GM03348 (cell line): ENCODE measurements around the gene MICU2.

ENCODE experiments used
- DNase-seq: peaks from one replicate; pipeline ENCODE4 v3.0.0; 2012; ENCODE audit warnings: low spot score

MICU2 gene

GRCh38 chr13:21603531-21604448 is at the start of gene MICU2:
MICU2 (minus strand) TSS chr13:21604170; CDS start chr13:21604148, 22 bp downstream.
- peak; percentile 97 for DNase-seq

GRCh38 chr13:21641629-21642028 is 37.7 kb upstream of the MICU2 start:
- no peak for DNase-seq

- DNase-seq: no peak
Observed at GRCh38 chr13:21639561-21639960, 35.6 kb upstream of the MICU2 start.

GRCh38 chr13:21638319-21639282 is 34.6 kb upstream of the MICU2 start:
- DNase-seq: peak; percentile 59

- DNase-seq: peak; percentile 29
Observed at GRCh38 chr13:21637296-21637695, 33.3 kb upstream of the MICU2 start.

- DNase-seq: no peak
Observed at GRCh38 chr13:21636656-21637055, 32.7 kb upstream of the MICU2 start.

GRCh38 chr13:21632196-21632595 is 28.2 kb upstream of the MICU2 start:
- no peak for DNase-seq

GRCh38 chr13:21625366-21625765 is 21.4 kb upstream of the MICU2 start:
- DNase-seq: peak; percentile 77

GRCh38 chr13:21620861-21621260 is 16.9 kb upstream of the MICU2 start:
- DNase-seq: no peak

GRCh38 chr13:21619633-21620220 is 15.8 kb upstream of the MICU2 start:
- DNase-seq: no peak

- no peak for DNase-seq
Observed at GRCh38 chr13:21616880-21617279, 12.9 kb upstream of the MICU2 start.

GRCh38 chr13:21616205-21616866 is 12.4 kb upstream of the MICU2 start:
- no peak for DNase-seq

- DNase-seq: no peak
Observed at GRCh38 chr13:21615427-21615826, 11.5 kb upstream of the MICU2 start.

- DNase-seq: no peak
Observed at GRCh38 chr13:21613791-21614190, 9.8 kb upstream of the MICU2 start.

GRCh38 chr13:21611385-21611784 is 7.4 kb upstream of the MICU2 start:
- DNase-seq: no peak

GRCh38 chr13:21610687-21611086 is 6.7 kb upstream of the MICU2 start:
- DNase-seq: no peak

- no peak for DNase-seq
Observed at GRCh38 chr13:21608961-21609360, 5.0 kb upstream of the MICU2 start.

- no peak for DNase-seq
Observed at GRCh38 chr13:21606796-21607195, 2.8 kb upstream of the MICU2 start.

GRCh38 chr13:21606251-21606650 is 2.3 kb upstream of the MICU2 start:
- no peak for DNase-seq

- DNase-seq: no peak
Observed at GRCh38 chr13:21596722-21597121, 7.2 kb downstream of the MICU2 start.

GRCh38 chr13:21595546-21595822 is 8.5 kb downstream of the MICU2 start:
- no peak for DNase-seq
